Tibial artery (tissue), 4 donors: ENCODE measurements around the gene PDSS1.

ENCODE experiments used
- DNase-seq, 2 donors: peaks; one replicate each; pipeline ENCODE4 v3.0.0-alpha.2; 2019
- H3K27ac ChIP-seq, 2 donors: fragments of 200-600 bp; sonication (generic) in 1 of 2; 1 replicate in 1 of 2; 2 replicates in 1 of 2; pipeline ENCODE4 v1.5.1; 2018 to 2019; ENCODE audit warnings: mild to moderate bottlenecking in 1 of 2
- H3K27me3 ChIP-seq, 2 donors: fragments of 200-600 bp; sonication (generic) in 1 of 2; one replicate each; pipeline versions ENCODE4 v1.5.1 to v1.6.0; 2016 to 2019
- H3K36me3 ChIP-seq, 3 donors: fragments of 200-600 bp; sonication (generic) in 2 of 3; one replicate each; pipeline ENCODE4 v1.5.1; 2016 to 2019; ENCODE audit warnings: mild to moderate bottlenecking in 2 of 3
- H3K4me1 ChIP-seq, 4 donors: fragments of 200-600 bp; sonication (generic) in 2 of 4; 1 replicate in 3 of 4; 2 replicates in 1 of 4; pipeline ENCODE4 v1.5.1; 2016 to 2019
- H3K4me3 ChIP-seq, 2 donors: fragments of 200-600 bp; sonication (generic) in 1 of 2; 1 replicate in 1 of 2; 2 replicates in 1 of 2; pipeline ENCODE4 v1.5.1; 2018 to 2019; ENCODE audit warnings: mild to moderate bottlenecking in 2 of 2
- H3K9me3 ChIP-seq, 3 donors: fragments of 200-600 bp; sonication (generic) in 1 of 3; one replicate each; pipeline ENCODE4 v1.5.1; 2016 to 2019
- CTCF ChIP-seq, 2 experiments: fragments of 200-600 bp in 1 of 2; fragments of 450-650 bp in 1 of 2; IDR thresholded peaks; one replicate each; pipeline ENCODE4 v1.5.1; 2017 to 2019; ENCODE audit warnings: antibody characterized with exemption in 2 of 2, mild to moderate bottlenecking in 1 of 2, moderate library complexity in 1 of 2
- intact Hi-C: fragments of 100-400 bp; cut with DNase I; formaldehyde crosslinking; loops from one replicate; pipeline ENCODE4 v1.15.0; 2023; ENCODE audit warnings: low total_unique reads

PDSS1 gene

GRCh38 chr10:26696786-26697162, 727 bp upstream of the PDSS1 start:
- no peak for TF ChIP-seq CTCF (IDR thresholded peaks at IDR 0.05)
- intact Hi-C loops = no loop called here
- DNase-seq = no peak
- Histone ChIP-seq H3K4me3 (peak overlapping the region; percentile 72), H3K27me3 (no peaks in the 10 kb centered on the region), H3K36me3 (no peaks in the 10 kb centered on the region), H3K9me3 (no peaks in the 10 kb centered on the region), H3K4me1 (peaks cover 0 to 16% (median 12%) of the 10 kb centered on the region in 4 donors), H3K27ac (peak overlapping the region; percentile 71 to 76)

GRCh38 chr10:26697922-26698608, 564 bp downstream of the PDSS1 start:
- intact Hi-C loops = no loop called here
- Histone ChIP-seq H3K27ac (peak overlapping the region; percentile 71 to 76), H3K36me3 (no peaks in the 10 kb centered on the region)

GRCh38 chr10:26698909-26699308, 1.4 kb downstream of the PDSS1 start:
- no peaks in the 10 kb centered on the region for H3K9me3 ChIP-seq
- DNase-seq = no peak
- peaks cover 0 to 16% (median 12%) of the 10 kb centered on the region in 4 donors for H3K4me1 ChIP-seq
- no peak overlapping the region for H3K4me3 ChIP-seq
- no peaks in the 10 kb centered on the region for H3K36me3 ChIP-seq
- no peak overlapping the region for H3K27ac ChIP-seq
- intact Hi-C loops = no loop called here
- no peak for TF ChIP-seq CTCF (IDR thresholded peaks at IDR 0.05)
- H3K27me3 ChIP-seq = no peaks in the 10 kb centered on the region

More at GRCh38 chr10:26697922-26698608, 564 bp downstream of the PDSS1 start:
- peaks cover 0 to 16% (median 12%) of the 10 kb centered on the region in 4 donors for H3K4me1 ChIP-seq
- no peaks in the 10 kb centered on the region for H3K9me3 ChIP-seq
- no peaks in the 10 kb centered on the region for H3K27me3 ChIP-seq
- DNase-seq = no peak
- peak overlapping the region; percentile 72 for H3K4me3 ChIP-seq
- no peak for TF ChIP-seq CTCF (IDR thresholded peaks at IDR 0.05)

- Histone ChIP-seq H3K27ac (no peak overlapping the region), H3K9me3 (no peaks in the 10 kb centered on the region)
- no peak for TF ChIP-seq CTCF (IDR thresholded peaks at IDR 0.05)
Measured at GRCh38 chr10:26699631-26700030, 2.1 kb downstream of the PDSS1 start.

GRCh38 chr10:26700884-26701630, 3.6 kb downstream of the PDSS1 start:
- Histone ChIP-seq H3K9me3 (no peaks in the 10 kb centered on the region), H3K36me3 (peaks cover 0 to 4% (median 1%) of the 10 kb centered on the region in 3 donors), H3K4me1 (peaks cover 0 to 16% (median 12%) of the 10 kb centered on the region in 4 donors), H3K4me3 (no peak overlapping the region), H3K27me3 (no peaks in the 10 kb centered on the region), H3K27ac (no peak overlapping the region)
- no peak for TF ChIP-seq CTCF (IDR thresholded peaks at IDR 0.05)
- intact Hi-C loops = no loop called here
- no peak for DNase-seq

More at GRCh38 chr10:26699631-26700030, 2.1 kb downstream of the PDSS1 start:
- Histone ChIP-seq H3K4me3 (no peak overlapping the region), H3K36me3 (no peaks in the 10 kb centered on the region), H3K4me1 (peaks cover 0 to 16% (median 12%) of the 10 kb centered on the region in 4 donors), H3K27me3 (no peaks in the 10 kb centered on the region)
- intact Hi-C loops = no loop called here
- no peak for DNase-seq
